Neural progenitor cell (in vitro differentiated cells): ENCODE results near the gene NSMCE4A. TPM values are rescaled to one million over a fixed set of nuclear protein-coding genes. Genes with fewer than 3 reads are reported as not detected.

Experiments used
- DNase-seq: peaks from one replicate; pipeline ENCODE4 v3.0.0-alpha.2; 2016; ENCODE audit warnings: low spot score
- H2AFZ ChIP-seq: fragments of 200-600 bp; sonication (generic); replicated peaks from 2 replicates; pipeline ENCODE4 v1.6.1; 2016; ENCODE audit warnings: antibody characterized with exemption
- H3F3A ChIP-seq: fragments of 200-600 bp; sonication (generic); 2 replicates; pipeline ENCODE4 v1.6.1; 2016; ENCODE audit warnings: antibody characterized with exemption, low read depth
- H3K27ac ChIP-seq: fragments of 200-600 bp; sonication (generic); 2 replicates; pipeline ENCODE4 v1.5.1; 2016; ENCODE audit warnings: mild to moderate bottlenecking
- H3K27me3 ChIP-seq: fragments of 200-600 bp; sonication (generic); 2 replicates; pipeline ENCODE4 v1.6.1; 2016; ENCODE audit warnings: mild to moderate bottlenecking, moderate library complexity
- H3K36me3 ChIP-seq: fragments of 200-600 bp; sonication (generic); 2 replicates; pipeline ENCODE4 v1.5.1; 2016
- H3K4me1 ChIP-seq: fragments of 200-600 bp; sonication (generic); 2 replicates; pipeline ENCODE4 v1.6.1; 2016; ENCODE audit warnings: mixed run types
- H3K4me2 ChIP-seq: fragments of 200-600 bp; sonication (generic); 2 replicates; pipeline ENCODE4 v1.6.1; 2016
- H3K4me3 ChIP-seq: fragments of 200-600 bp; sonication (generic); 2 replicates; pipeline ENCODE4 v1.5.1; 2016
- H3K79me2 ChIP-seq: fragments of 200-600 bp; sonication (generic); 2 replicates; pipeline ENCODE4 v1.6.1; 2016; ENCODE audit warnings: low read depth
- H3K9ac ChIP-seq: fragments of 200-600 bp; sonication (generic); 2 replicates; pipeline ENCODE4 v1.6.1; 2016
- H3K9me3 ChIP-seq: fragments of 200-600 bp; sonication (generic); 2 replicates; pipeline ENCODE4 v1.5.1; 2016; ENCODE audit warnings: low read depth
- H4K20me1 ChIP-seq: fragments of 200-600 bp; sonication (generic); 2 replicates; pipeline ENCODE4 v1.6.1; 2016; ENCODE audit warnings: low read depth
- H3K27ac Mint-ChIP-seq: 3 replicates; pipeline ENCODE4 v1.8.0; 2021; ENCODE audit warnings: mixed read lengths
- H3K27me3 Mint-ChIP-seq: 2 replicates; pipeline ENCODE4 v1.8.0; 2022; ENCODE audit warnings: low read depth, mild to moderate bottlenecking, inconsistent platforms, moderate library complexity, mixed read lengths; ENCODE audit not compliant: insufficient read depth
- H3K36me3 Mint-ChIP-seq: 3 replicates; pipeline ENCODE4 v1.8.0; 2021; ENCODE audit warnings: mixed read lengths
- H3K4me1 Mint-ChIP-seq: 3 replicates; pipeline ENCODE4 v1.8.0; 2021; ENCODE audit warnings: mixed read lengths
- H3K4me3 Mint-ChIP-seq: 3 replicates; pipeline ENCODE4 v1.8.0; 2021; ENCODE audit warnings: mild to moderate bottlenecking, moderate library complexity, mixed read lengths
- H3K9me3 Mint-ChIP-seq: 3 replicates; pipeline ENCODE4 v1.8.0; 2020; ENCODE audit warnings: mixed read lengths
- CTCF ChIP-seq: fragments of 200-600 bp; sonication (generic); IDR thresholded peaks from 2 replicates; pipeline ENCODE4 v1.5.1; 2017; ENCODE audit warnings: antibody characterized with exemption, mild to moderate bottlenecking
- EZH2 ChIP-seq: fragments of 200-600 bp; sonication (generic); IDR thresholded peaks from 2 replicates; pipeline ENCODE4 v1.6.1; 2017; ENCODE audit warnings: antibody characterized with exemption, mild to moderate bottlenecking, moderate library complexity
- EZH2phosphoT487 ChIP-seq: fragments of 200-600 bp; sonication (generic); IDR thresholded peaks from 2 replicates; pipeline ENCODE4 v1.6.1; 2017; ENCODE audit warnings: antibody characterized with exemption
- small RNA-seq: library from RNA; depleted of rRNA; stranded (forward); fragments of <200 nt; gene quantifications from one replicate; pipeline ENCODE3, GENCODE V24; 2015
- total RNA-seq: library from RNA; depleted of rRNA; stranded (reverse); fragments of >200 nt; gene quantifications from 2 replicates; pipeline ENCODE4 v1.2.3, GENCODE V29; 2015; ENCODE audit warnings: low replicate concordance

The NSMCE4A gene
- total RNA-seq, 1 donor from 2014 or later = 223 TPM

DNA sequence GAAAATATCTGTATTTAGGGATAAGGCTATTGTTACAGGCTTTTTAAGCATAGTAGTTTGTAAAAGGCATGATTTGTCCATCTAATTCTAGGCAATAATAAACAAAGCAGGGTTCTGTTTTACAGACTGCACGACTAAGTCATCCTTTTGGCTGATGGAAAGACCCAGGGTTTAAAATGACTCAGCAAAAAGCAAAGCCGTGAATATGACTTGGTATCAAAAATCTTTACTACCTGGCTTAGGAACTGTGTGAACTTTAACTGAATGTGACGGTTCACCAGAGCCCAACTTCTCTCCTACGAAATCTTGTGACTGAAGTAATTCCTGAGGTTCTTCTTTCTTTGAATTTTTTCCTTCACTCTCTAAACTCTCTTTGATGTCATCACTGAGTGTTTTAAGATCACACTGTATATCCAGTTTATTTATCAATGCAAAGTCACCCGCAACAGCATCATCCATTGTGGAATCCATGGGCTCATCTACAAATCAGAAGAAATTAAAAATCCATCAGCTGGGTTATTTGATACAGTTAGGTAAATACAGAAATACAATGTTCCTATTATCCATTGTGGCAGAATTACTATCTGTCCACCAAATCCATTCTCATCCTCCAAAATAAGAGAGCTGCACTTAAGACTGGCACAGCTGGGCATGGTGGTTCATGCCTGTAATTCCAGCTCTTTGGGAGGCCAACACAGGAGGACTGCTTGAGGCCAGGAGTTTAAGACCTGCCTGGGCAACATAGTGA lies 64.2 kb downstream of the NSMCE4A start:
- no peaks in the 10 kb centered on the region for H3K9me3 Mint-ChIP-seq
- Histone ChIP-seq H3F3A (no peaks in the 10 kb centered on the region), H3K4me1 (no peaks in the 10 kb centered on the region), H2AFZ (no peak overlapping the region), H3K9ac (no peak overlapping the region), H3K79me2 (peaks cover 12% of the 10 kb centered on the region), H4K20me1 (no peaks in the 10 kb centered on the region), H3K4me2 (no peak overlapping the region), H3K4me3 (no peak overlapping the region), H3K27me3 (no peaks in the 10 kb centered on the region), H3K36me3 (peaks cover 10% of the 10 kb centered on the region), H3K27ac (no peak overlapping the region), H3K9me3 (no peaks in the 10 kb centered on the region)
- H3K27ac Mint-ChIP-seq = no peak overlapping the region
- peaks cover 41% of the 10 kb centered on the region for H3K36me3 Mint-ChIP-seq
- no peaks in the 10 kb centered on the region for H3K4me1 Mint-ChIP-seq
- H3K27me3 Mint-ChIP-seq = no peaks in the 10 kb centered on the region
- no peak for DNase-seq
- TF ChIP-seq CTCF = no peak
- TF ChIP-seq EZH2phosphoT487 = no peak
- TF ChIP-seq EZH2 = no peak
- H3K4me3 Mint-ChIP-seq = no peak overlapping the region

Small RNAs within 50 kb of the gene (small RNA-seq; reads per million reads assigned to genes)
- gene RF02219 = not detected

Other genes with a start within 250 kb of the NSMCE4A start
- gene ATE1, start 47.2 kb downstream of the NSMCE4A start, total RNA-seq = 26.4 and 57.2 TPM in 2 replicates
- gene TACC2, start 13.9 kb upstream of the NSMCE4A start, total RNA-seq = 10.7 and 20.6 TPM in 2 replicates